ENCODE measurements around the gene KIF5C.

KIF5C gene

GRCh38 chr2:148913061-148913460, 38.0 kb downstream of the KIF5C start:
- no peak for DNase-seq (ENCODE audit: low spot score)
- TF ChIP-seq CTCF (IDR thresholded peaks at IDR 0.05; ENCODE audit: extremely low read depth, missing control alignments): no peak

GRCh38 chr2:148913492-148913891, 38.5 kb downstream of the KIF5C start:
- no peak for TF ChIP-seq CTCF (IDR thresholded peaks at IDR 0.05; ENCODE audit: extremely low read depth, missing control alignments)
- no peak for DNase-seq (ENCODE audit: low spot score)

- TF ChIP-seq CTCF (IDR thresholded peaks at IDR 0.05; ENCODE audit: extremely low read depth, missing control alignments): no peak
Observed at GRCh38 chr2:148914463-148914862, 39.4 kb downstream of the KIF5C start.

GRCh38 chr2:148917431-148917830, 42.4 kb downstream of the KIF5C start:
- TF ChIP-seq CTCF (IDR thresholded peaks at IDR 0.05; ENCODE audit: extremely low read depth, missing control alignments): no peak
- no peak for DNase-seq (ENCODE audit: low spot score)

More at GRCh38 chr2:148914463-148914862, 39.4 kb downstream of the KIF5C start:
- DNase-seq (ENCODE audit: low spot score): no peak

- DNase-seq (ENCODE audit: low spot score): no peak
- TF ChIP-seq CTCF (IDR thresholded peaks at IDR 0.05; ENCODE audit: extremely low read depth, missing control alignments): no peak
Observed at GRCh38 chr2:148918554-148918953, 43.5 kb downstream of the KIF5C start.

GRCh38 chr2:148920559-148920958, 45.5 kb downstream of the KIF5C start:
- TF ChIP-seq CTCF (IDR thresholded peaks at IDR 0.05; ENCODE audit: extremely low read depth, missing control alignments): no peak

GRCh38 chr2:148922062-148922461, 47.0 kb downstream of the KIF5C start:
- DNase-seq (ENCODE audit: low spot score): no peak
- TF ChIP-seq CTCF (IDR thresholded peaks at IDR 0.05; ENCODE audit: extremely low read depth, missing control alignments): no peak

More at GRCh38 chr2:148920559-148920958, 45.5 kb downstream of the KIF5C start:
- DNase-seq (ENCODE audit: low spot score): no peak

Measured in GM20000 (cell line).